Lower lobe of right lung (tissue), 2 donors: ENCODE measurements around the gene PARVB. TPM values are rescaled to one million over a fixed set of nuclear protein-coding genes. Genes with fewer than 3 reads are reported as not detected.

Experiments
- ATAC-seq, 2 donors: fragments of 200-7000 bp; cut with Tn5 transposase; one replicate each; pipeline ENCODE4 v1.9.1; 2020 to 2022; ENCODE audit warnings: mild to moderate bottlenecking in 2 of 2, moderate library complexity in 2 of 2
- DNase-seq: peaks from one replicate; pipeline ENCODE4 v3.0.0-alpha.2; 2020
- H3K27ac ChIP-seq: fragments of 200-600 bp; one replicate; pipeline ENCODE4 v1.8.0; 2022
- H3K27me3 ChIP-seq: fragments of 200-600 bp; one replicate; pipeline ENCODE4 v1.8.0; 2022; ENCODE audit warnings: low read depth
- H3K36me3 ChIP-seq: fragments of 200-600 bp; one replicate; pipeline ENCODE4 v1.8.0; 2022; ENCODE audit warnings: mild to moderate bottlenecking
- H3K4me1 ChIP-seq: fragments of 200-600 bp; one replicate; pipeline ENCODE4 v1.8.0; 2022
- H3K4me3 ChIP-seq: fragments of 200-600 bp; one replicate; pipeline ENCODE4 v1.8.0; 2022; ENCODE audit warnings: mild to moderate bottlenecking
- H3K9me3 ChIP-seq: fragments of 200-600 bp; one replicate; pipeline ENCODE4 v1.8.0; 2022
- intact Hi-C: fragments of 100-400 bp; cut with DNase I; formaldehyde crosslinking; loops from one replicate; pipeline ENCODE4 v1.11.0; 2022
- total RNA-seq: library from RNA; stranded (reverse); fragmentation: NEBNext Ultra II Directional; extraction: Animal tissue kit (Norgen Biotek cat#: 25700); gene quantifications from one replicate; pipeline ENCODE4 v1.2.1, GENCODE V29; 2021
- TF ChIP-seq, protein P1 (sequence below): fragments of 200-600 bp; IDR thresholded peaks from one replicate; pipeline ENCODE4 v1.8.0; 2022; ENCODE audit warnings: antibody characterized with exemption, mild to moderate bottlenecking
- donor health status: DM: no; HTN: yes; CAD: no; lungs with severe emphysema.

Gene PARVB
- total RNA-seq, 1 donor from 2014 or later: 44.7 TPM

DNA sequence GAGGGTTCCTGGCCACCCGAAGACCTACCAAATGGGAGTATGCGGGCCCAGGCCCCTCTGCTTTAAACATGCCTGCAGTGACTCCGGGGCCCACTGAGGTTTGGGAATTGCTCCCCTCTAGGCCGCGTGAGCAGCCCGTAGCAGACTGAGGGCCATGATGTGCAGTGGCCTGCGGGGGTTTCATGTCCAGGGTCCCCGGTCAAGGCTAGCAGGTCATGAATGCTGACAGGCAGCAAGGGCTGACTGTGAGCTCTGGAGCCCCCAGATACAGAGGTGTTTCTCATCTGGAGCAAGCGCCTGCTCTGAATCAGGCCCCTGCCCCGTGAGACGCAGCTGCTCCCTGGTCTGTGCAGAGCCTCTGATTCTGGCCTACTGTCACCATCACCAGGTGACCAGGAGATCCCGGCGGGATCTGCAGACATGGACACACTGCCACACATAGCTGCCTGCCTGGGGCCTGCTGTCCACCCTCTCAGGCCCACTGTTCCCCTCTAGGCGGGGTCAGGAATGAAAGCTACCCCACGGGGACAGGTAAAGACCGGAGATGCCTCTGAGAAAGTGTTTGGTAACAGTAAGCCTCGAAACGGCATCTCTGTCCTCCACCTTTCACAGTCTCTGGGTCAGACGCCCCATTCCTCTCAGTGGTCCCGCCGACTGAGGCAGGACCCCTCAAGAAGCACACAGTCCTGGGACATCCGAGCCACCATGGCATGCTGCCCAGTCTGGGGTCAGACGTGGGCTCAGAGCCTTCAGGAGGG is 73.3 kb downstream of the PARVB start:
- TF ChIP-seq, protein P1, sequence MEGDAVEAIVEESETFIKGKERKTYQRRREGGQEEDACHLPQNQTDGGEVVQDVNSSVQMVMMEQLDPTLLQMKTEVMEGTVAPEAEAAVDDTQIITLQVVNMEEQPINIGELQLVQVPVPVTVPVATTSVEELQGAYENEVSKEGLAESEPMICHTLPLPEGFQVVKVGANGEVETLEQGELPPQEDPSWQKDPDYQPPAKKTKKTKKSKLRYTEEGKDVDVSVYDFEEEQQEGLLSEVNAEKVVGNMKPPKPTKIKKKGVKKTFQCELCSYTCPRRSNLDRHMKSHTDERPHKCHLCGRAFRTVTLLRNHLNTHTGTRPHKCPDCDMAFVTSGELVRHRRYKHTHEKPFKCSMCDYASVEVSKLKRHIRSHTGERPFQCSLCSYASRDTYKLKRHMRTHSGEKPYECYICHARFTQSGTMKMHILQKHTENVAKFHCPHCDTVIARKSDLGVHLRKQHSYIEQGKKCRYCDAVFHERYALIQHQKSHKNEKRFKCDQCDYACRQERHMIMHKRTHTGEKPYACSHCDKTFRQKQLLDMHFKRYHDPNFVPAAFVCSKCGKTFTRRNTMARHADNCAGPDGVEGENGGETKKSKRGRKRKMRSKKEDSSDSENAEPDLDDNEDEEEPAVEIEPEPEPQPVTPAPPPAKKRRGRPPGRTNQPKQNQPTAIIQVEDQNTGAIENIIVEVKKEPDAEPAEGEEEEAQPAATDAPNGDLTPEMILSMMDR: no peak
- Histone ChIP-seq H3K9me3 (no peaks in the 10 kb centered on the region), H3K4me1 (no peaks in the 10 kb centered on the region), H3K4me3 (no peak overlapping the region), H3K36me3 (peaks cover 41% of the 10 kb centered on the region), H3K27me3 (no peaks in the 10 kb centered on the region), H3K27ac (no peak overlapping the region)
- intact Hi-C loops: no loop called here
- ATAC-seq (peak in 1 of 2 donors; percentile 5), DNase-seq (peak; percentile 26)

DNA sequence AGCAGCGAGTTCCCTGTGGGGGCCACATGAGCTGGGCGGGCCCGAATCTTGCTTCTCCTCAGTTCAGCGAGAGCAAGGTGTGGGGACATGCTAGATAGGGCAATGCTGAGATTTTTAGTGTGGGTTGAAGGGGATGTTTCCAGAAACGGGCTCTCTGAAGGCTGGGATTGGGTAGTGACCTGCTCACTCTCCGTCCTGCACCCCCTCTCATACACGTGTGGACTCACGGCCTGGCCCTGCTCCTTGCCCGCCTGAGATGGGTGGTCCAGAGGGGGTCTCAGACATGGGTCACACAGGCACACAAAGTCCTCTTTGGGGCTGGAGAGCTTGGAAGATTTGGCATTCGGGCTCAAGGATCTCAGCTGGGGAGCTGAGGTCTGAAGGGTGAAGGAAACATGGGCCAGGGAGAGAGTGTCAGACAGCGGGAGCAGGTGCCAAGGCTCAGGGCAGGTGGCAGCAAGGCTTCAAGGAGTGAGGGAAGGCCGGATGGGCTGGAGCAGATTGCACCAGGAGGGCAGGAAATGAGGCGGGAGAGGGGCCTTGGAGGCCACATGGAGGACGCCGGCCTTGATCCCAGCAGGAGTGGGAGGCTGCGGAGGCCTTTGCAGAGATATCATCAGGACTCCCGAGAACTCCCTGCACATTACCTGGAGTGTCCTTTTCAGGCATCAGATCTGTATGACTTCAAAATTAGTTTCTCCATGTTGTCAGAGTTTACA is 74.1 kb downstream of the PARVB start:
- TF ChIP-seq, protein P1: no peak
- H3K9me3 ChIP-seq: no peaks in the 10 kb centered on the region
- peak in 1 of 2 donors; percentile 8 for ATAC-seq
- H3K4me3 ChIP-seq: no peak overlapping the region
- H3K36me3 ChIP-seq: peaks cover 41% of the 10 kb centered on the region
- no peaks in the 10 kb centered on the region for H3K27me3 ChIP-seq
- no peak for DNase-seq
- intact Hi-C loops: no loop called here
- H3K4me1 ChIP-seq: no peaks in the 10 kb centered on the region
- no peak overlapping the region for H3K27ac ChIP-seq

DNA sequence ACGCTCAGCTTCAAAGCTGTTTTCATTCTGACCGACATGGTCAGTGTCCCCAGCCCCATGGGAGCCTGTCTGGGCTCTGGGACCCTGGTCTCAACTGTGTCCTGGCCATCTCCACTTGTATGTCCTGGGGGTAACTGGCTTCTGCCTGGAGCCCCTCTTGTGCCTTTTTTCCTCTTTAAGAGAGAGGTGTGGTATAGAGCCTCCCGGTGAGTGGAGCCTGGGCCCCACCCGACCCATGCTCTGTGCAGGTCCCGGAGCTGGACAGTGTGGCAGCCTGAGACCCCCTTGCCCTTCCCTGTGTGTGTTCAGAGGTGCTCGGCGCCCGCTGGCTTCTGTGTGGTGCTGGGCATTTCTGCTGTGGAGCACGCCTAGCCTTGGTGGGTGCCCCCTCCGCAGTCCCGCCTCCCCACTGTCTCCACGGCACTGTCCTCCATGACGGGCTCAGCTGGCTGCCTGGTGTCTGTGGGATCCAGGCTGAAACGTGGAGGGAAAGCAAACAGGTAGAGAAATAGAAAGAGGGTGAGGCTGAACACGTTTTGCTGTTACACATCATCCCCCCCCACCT is 74.9 kb downstream of the PARVB start:
- peak; percentile 29 for DNase-seq
- no peaks in the 10 kb centered on the region for H3K27me3 ChIP-seq
- H3K9me3 ChIP-seq: no peaks in the 10 kb centered on the region
- no peak overlapping the region for H3K27ac ChIP-seq
- ATAC-seq: no peak
- H3K4me1 ChIP-seq: no peaks in the 10 kb centered on the region
- TF ChIP-seq, protein P1: no peak
- no peak overlapping the region for H3K4me3 ChIP-seq
- intact Hi-C loops: no loop called here
- H3K36me3 ChIP-seq: peaks cover 45% of the 10 kb centered on the region

DNA sequence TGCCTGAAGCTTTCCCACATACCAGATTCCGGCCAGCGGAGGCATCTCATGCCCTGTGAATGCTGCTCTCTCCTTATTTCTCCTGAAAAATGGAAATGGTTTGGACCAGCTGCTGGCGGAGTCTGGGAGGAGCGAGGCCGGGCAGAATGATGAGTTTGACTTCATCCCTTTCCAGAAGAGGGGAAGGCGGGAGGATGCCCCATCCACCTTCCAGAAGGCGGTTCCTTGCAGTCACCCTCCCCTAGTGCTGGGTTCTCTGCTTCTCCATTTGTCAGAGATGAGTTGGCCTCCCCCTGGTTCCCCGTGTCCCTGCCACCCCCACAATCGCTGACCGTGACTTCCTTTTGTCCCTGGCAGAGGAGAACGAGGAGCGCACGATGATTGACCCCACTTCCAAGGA is 75.6 kb downstream of the PARVB start:
- H3K36me3 ChIP-seq: peaks cover 52% of the 10 kb centered on the region
- intact Hi-C loops: no loop called here
- ATAC-seq (no peak), DNase-seq (no peak)
- H3K4me3 ChIP-seq: no peak overlapping the region
- H3K4me1 ChIP-seq: no peaks in the 10 kb centered on the region
- H3K27ac ChIP-seq: no peak overlapping the region
- TF ChIP-seq, protein P1: no peak
- no peaks in the 10 kb centered on the region for H3K9me3 ChIP-seq
- H3K27me3 ChIP-seq: no peaks in the 10 kb centered on the region

DNA sequence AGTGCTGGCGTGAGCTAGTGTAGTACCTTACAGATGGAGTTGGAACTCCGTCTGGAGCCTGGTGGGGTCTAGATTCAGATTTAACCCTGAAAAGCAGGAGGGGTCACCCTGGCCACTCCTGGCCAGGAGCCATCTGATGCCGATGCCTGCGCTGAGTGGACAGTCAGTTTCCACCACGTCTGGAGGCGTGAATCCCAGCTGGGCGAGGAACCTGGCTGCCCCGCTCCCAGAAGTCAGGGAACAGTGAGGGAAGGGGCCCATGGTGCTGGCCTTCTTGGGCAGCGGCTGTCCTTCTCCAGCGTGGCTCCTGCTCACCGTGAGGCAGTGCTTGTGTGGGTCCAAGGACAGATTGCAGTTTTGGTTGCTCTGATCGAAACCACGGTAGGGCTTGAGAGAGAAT is 76.3 kb downstream of the PARVB start:
- intact Hi-C loops: no loop called here
- peak; percentile 24 for DNase-seq
- TF ChIP-seq, protein P1: no peak
- Histone ChIP-seq H3K36me3 (peaks cover 47% of the 10 kb centered on the region), H3K4me1 (no peaks in the 10 kb centered on the region), H3K9me3 (no peaks in the 10 kb centered on the region), H3K27me3 (no peaks in the 10 kb centered on the region), H3K27ac (no peak overlapping the region), H3K4me3 (no peak overlapping the region)
- ATAC-seq: no peak
